ENCODE measurements around the gene GRM8. TPM values are rescaled to one million over a fixed set of nuclear protein-coding genes. Genes with fewer than 3 reads are reported as not detected.

GRM8 gene
- total RNA-seq, 1 experiment from 2014 or later: not detected

GRCh38 chr7:126940723-126941307 is 311.9 kb downstream of the GRM8 start:
- intact Hi-C loops (cut with micrococcal nuclease; ENCODE audit: unreplicated experiment): no loop called here
- Histone ChIP-seq H3K27me3 (ENCODE audit: control insufficient read depth, insufficient read depth, low read length) (no peaks in the 10 kb centered on the region), H3K36me3 (ENCODE audit: control insufficient read depth, insufficient read depth, low read length) (no peaks in the 10 kb centered on the region), H3K9me3 (ENCODE audit: control insufficient read depth, insufficient read depth, low read depth, low read length) (no peaks in the 10 kb centered on the region), H3K27ac (ENCODE audit: low read length) (no peak overlapping the region), H3K4me1 (ENCODE audit: control insufficient read depth, insufficient read depth, low read length) (no peaks in the 10 kb centered on the region), H3K4me3 (ENCODE audit: low read depth in 2 of 2, low read length in 2 of 2) (no peak overlapping the region)
- in situ Hi-C loops (cut with HindIII; ENCODE audit: low pct_unique_long_range_greater_than_20kb, low sequenced_read_pairs): no loop called here
- no peak for DNase-seq (ENCODE audit: low read depth, low spot score)
- CTCF ChIA-PET: no interaction called here
- ATAC-seq: no peak
- TF ChIP-seq, protein P1, sequence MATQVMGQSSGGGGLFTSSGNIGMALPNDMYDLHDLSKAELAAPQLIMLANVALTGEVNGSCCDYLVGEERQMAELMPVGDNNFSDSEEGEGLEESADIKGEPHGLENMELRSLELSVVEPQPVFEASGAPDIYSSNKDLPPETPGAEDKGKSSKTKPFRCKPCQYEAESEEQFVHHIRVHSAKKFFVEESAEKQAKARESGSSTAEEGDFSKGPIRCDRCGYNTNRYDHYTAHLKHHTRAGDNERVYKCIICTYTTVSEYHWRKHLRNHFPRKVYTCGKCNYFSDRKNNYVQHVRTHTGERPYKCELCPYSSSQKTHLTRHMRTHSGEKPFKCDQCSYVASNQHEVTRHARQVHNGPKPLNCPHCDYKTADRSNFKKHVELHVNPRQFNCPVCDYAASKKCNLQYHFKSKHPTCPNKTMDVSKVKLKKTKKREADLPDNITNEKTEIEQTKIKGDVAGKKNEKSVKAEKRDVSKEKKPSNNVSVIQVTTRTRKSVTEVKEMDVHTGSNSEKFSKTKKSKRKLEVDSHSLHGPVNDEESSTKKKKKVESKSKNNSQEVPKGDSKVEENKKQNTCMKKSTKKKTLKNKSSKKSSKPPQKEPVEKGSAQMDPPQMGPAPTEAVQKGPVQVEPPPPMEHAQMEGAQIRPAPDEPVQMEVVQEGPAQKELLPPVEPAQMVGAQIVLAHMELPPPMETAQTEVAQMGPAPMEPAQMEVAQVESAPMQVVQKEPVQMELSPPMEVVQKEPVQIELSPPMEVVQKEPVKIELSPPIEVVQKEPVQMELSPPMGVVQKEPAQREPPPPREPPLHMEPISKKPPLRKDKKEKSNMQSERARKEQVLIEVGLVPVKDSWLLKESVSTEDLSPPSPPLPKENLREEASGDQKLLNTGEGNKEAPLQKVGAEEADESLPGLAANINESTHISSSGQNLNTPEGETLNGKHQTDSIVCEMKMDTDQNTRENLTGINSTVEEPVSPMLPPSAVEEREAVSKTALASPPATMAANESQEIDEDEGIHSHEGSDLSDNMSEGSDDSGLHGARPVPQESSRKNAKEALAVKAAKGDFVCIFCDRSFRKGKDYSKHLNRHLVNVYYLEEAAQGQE (IDR thresholded peaks at IDR 0.05; ENCODE audit: insufficient read depth in 1 of 2, low read depth in 2 of 2, low read length in 1 of 2): no peak
- no peak for TF ChIP-seq TCF7L2 (IDR thresholded peaks at IDR 0.05; ENCODE audit: low read depth, low read length)
- no peak for TF ChIP-seq POLR2AphosphoS5 (IDR thresholded peaks at IDR 0.05; ENCODE audit: low read depth, low read length)
- TF ChIP-seq, protein P2, sequence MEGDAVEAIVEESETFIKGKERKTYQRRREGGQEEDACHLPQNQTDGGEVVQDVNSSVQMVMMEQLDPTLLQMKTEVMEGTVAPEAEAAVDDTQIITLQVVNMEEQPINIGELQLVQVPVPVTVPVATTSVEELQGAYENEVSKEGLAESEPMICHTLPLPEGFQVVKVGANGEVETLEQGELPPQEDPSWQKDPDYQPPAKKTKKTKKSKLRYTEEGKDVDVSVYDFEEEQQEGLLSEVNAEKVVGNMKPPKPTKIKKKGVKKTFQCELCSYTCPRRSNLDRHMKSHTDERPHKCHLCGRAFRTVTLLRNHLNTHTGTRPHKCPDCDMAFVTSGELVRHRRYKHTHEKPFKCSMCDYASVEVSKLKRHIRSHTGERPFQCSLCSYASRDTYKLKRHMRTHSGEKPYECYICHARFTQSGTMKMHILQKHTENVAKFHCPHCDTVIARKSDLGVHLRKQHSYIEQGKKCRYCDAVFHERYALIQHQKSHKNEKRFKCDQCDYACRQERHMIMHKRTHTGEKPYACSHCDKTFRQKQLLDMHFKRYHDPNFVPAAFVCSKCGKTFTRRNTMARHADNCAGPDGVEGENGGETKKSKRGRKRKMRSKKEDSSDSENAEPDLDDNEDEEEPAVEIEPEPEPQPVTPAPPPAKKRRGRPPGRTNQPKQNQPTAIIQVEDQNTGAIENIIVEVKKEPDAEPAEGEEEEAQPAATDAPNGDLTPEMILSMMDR (IDR thresholded peaks at IDR 0.05): no peak
- no peak for TF ChIP-seq SIN3A (IDR thresholded peaks at IDR 0.05; ENCODE audit: borderline replicate concordance, insufficient read depth, low read depth, low read length)
- no TSS peak for BruUV-seq (replicated peaks)
- POLR2A ChIA-PET: no interaction called here

- intact Hi-C loops (cut with micrococcal nuclease; ENCODE audit: unreplicated experiment): no loop called here
- DNase-seq (ENCODE audit: low read depth, low spot score) (no peak), ATAC-seq (no peak)
- ChIA-PET CTCF (no interaction called here), POLR2A (no interaction called here)
- Histone ChIP-seq H3K27me3 (ENCODE audit: control insufficient read depth, insufficient read depth, low read length) (no peaks in the 10 kb centered on the region), H3K9me3 (ENCODE audit: control insufficient read depth, insufficient read depth, low read depth, low read length) (no peaks in the 10 kb centered on the region), H3K4me3 (ENCODE audit: low read depth in 2 of 2, low read length in 2 of 2) (no peak overlapping the region), H3K4me1 (ENCODE audit: control insufficient read depth, insufficient read depth, low read length) (no peaks in the 10 kb centered on the region), H3K27ac (ENCODE audit: low read length) (no peak overlapping the region), H3K36me3 (ENCODE audit: control insufficient read depth, insufficient read depth, low read length) (no peaks in the 10 kb centered on the region)
- in situ Hi-C loops (cut with HindIII; ENCODE audit: low pct_unique_long_range_greater_than_20kb, low sequenced_read_pairs): no loop called here
- TF ChIP-seq TCF7L2 (IDR thresholded peaks at IDR 0.05; ENCODE audit: low read depth, low read length) (no peak), SIN3A (IDR thresholded peaks at IDR 0.05; ENCODE audit: borderline replicate concordance, insufficient read depth, low read depth, low read length) (no peak), POLR2AphosphoS5 (IDR thresholded peaks at IDR 0.05; ENCODE audit: low read depth, low read length) (no peak)
- TF ChIP-seq, protein P2 (IDR thresholded peaks at IDR 0.05): no peak
- TF ChIP-seq, protein P1 (IDR thresholded peaks at IDR 0.05; ENCODE audit: insufficient read depth in 1 of 2, low read depth in 2 of 2, low read length in 1 of 2): no peak
- BruUV-seq (replicated peaks): no TSS peak
Measured at GRCh38 chr7:126937171-126937570, 315.6 kb downstream of the GRM8 start.
